ENCODE results near the gene FPR2. TPM values are rescaled to one million over a fixed set of nuclear protein-coding genes. Genes with fewer than 3 reads are reported as not detected.

The FPR2 gene
- total and polyA plus RNA-seq, 2 donors (not counting 3 experiments of a cell fraction or from before 2014, with no cell fraction given): not detected

GRCh38 chr19:51780270-51780669 lies 19.3 kb downstream of the FPR2 start:
- TF ChIP-seq MAX (IDR thresholded peaks at IDR 0.05; ENCODE audit: insufficient read depth, insufficient read length) (no peak), CTCF (IDR thresholded peaks at IDR 0.05; ENCODE audit: extremely low read depth in 1 of 2, insufficient read depth in 1 of 2, low read depth in 1 of 2, low read length in 2 of 2) (no peak), JUN (IDR thresholded peaks at IDR 0.05; ENCODE audit: borderline replicate concordance, insufficient read depth, insufficient read length, low read depth) (no peak), FOS (IDR thresholded peaks at IDR 0.05; ENCODE audit: borderline replicate concordance, insufficient read depth, low read length) (no peak), POLR2A (IDR thresholded peaks at IDR 0.05; ENCODE audit: low read depth, low read length) (no peak), MYC (IDR thresholded peaks at IDR 0.05; ENCODE audit: low read depth, low read length) (no peak), GATA2 (IDR thresholded peaks at IDR 0.05; ENCODE audit: insufficient read depth, insufficient read length, low read depth, low read length) (no peak), EZH2 (IDR thresholded peaks at IDR 0.05; ENCODE audit: borderline replicate concordance, low read depth, low read length, severe bottlenecking) (no peak), POLR2AphosphoS5 (IDR thresholded peaks at IDR 0.05; ENCODE audit: insufficient read depth, low read depth, low read length) (no peak)
- Histone ChIP-seq H3K36me3 (ENCODE audit: control insufficient read depth in 2 of 2, extremely low read depth in 1 of 2, insufficient read depth in 2 of 2, low read length in 2 of 2) (no peaks in the 10 kb centered on the region), H3K4me2 (ENCODE audit: insufficient read depth, low read length) (no peak overlapping the region), H3K27ac (ENCODE audit: insufficient read depth, low read depth, low read length) (no peak overlapping the region), H3K9me1 (replicated peaks; ENCODE audit: control insufficient read depth, extremely low read depth, insufficient read depth, low read length) (no peaks in the 10 kb centered on the region), H3K9me3 (replicated peaks; ENCODE audit: control insufficient read depth, insufficient read depth, low read length) (no peaks in the 10 kb centered on the region), H3K4me1 (ENCODE audit: control insufficient read depth, extremely low read depth, insufficient read depth, low read length) (no peaks in the 10 kb centered on the region), H3K79me2 (ENCODE audit: control insufficient read depth, insufficient read depth, low read length) (no peaks in the 10 kb centered on the region), H3K27me3 (ENCODE audit: control insufficient read depth in 2 of 2, insufficient read depth in 2 of 2, low read length in 2 of 2) (no peaks in the 10 kb centered on the region), H3K9ac (replicated peaks; ENCODE audit: extremely low read depth, insufficient read depth, low read length) (no peak overlapping the region), H4K20me1 (replicated peaks; ENCODE audit: control insufficient read depth, extremely low read depth, insufficient read depth, low read length) (no peaks in the 10 kb centered on the region), H3K4me3 (replicated peaks in 1 of 3; ENCODE audit: insufficient read depth in 1 of 3, low read depth in 1 of 3, low read length in 3 of 3) (no peak overlapping the region), H2AFZ (ENCODE audit: low read depth, low read length) (no peak overlapping the region)
- BruUV-seq (replicated peaks): no TSS peak
- intact Hi-C loops (cut with micrococcal nuclease): no loop called here
- dilution Hi-C loops (cut with MboI; ENCODE audit: extremely low pct_ligation_motif_present, low sequenced_read_pairs): no loop called here
- ChIA-PET POLR2A (no interaction called here), CTCF (interaction anchor here (1.1 kb wide), 1 partner anchor 307 kb away, joined by 4 read pairs; no protein-coding TSS in a partner anchor)
- no peak for FAIRE-seq
- no peak for DNase-seq (ENCODE audit: low read depth, low spot score)

Data from endothelial cell of umbilical vein (primary cell).